Suprapubic skin (tissue), 4 donors: ENCODE data around the gene MDK. TPM values are rescaled to one million over a fixed set of nuclear protein-coding genes. Genes with fewer than 3 reads are reported as not detected.

ENCODE experiments used
- DNase-seq, 2 donors: peaks; one replicate each; pipeline ENCODE4 v3.0.0-alpha.2; 2019; ENCODE audit warnings: low spot score in 2 of 2
- H3K27ac ChIP-seq: fragments of 200-600 bp; sonication (generic); one replicate; pipeline ENCODE4 v1.5.1; 2019
- H3K27me3 ChIP-seq: fragments of 200-600 bp; sonication (generic); one replicate; pipeline ENCODE4 v1.5.1; 2019
- H3K36me3 ChIP-seq: fragments of 200-600 bp; sonication (generic); one replicate; pipeline ENCODE4 v1.5.1; 2019
- H3K4me1 ChIP-seq: fragments of 200-600 bp; sonication (generic); one replicate; pipeline ENCODE4 v1.5.1; 2019
- H3K4me3 ChIP-seq: fragments of 200-600 bp; sonication (generic); one replicate; pipeline ENCODE4 v1.5.1; 2019; ENCODE audit warnings: mild to moderate bottlenecking
- H3K9me3 ChIP-seq: fragments of 200-600 bp; sonication (generic); one replicate; pipeline ENCODE4 v1.5.1; 2019
- EP300 ChIP-seq: sonication (generic); formaldehyde crosslinking; IDR thresholded peaks from one replicate; pipeline ENCODE4 v1.6.1; 2017; ENCODE audit warnings: antibody characterized with exemption
- POLR2A ChIP-seq, 2 donors: fragments of 450-650 bp; IDR thresholded peaks; one replicate each; pipeline ENCODE4 v1.6.1; 2017; ENCODE audit warnings: antibody characterized with exemption in 2 of 2, mild to moderate bottlenecking in 2 of 2, moderate library complexity in 2 of 2
- POLR2AphosphoS5 ChIP-seq, 3 donors: sonication (generic); formaldehyde crosslinking; IDR thresholded peaks; one replicate each; pipeline ENCODE4 v1.6.1; 2017; ENCODE audit warnings: antibody characterized with exemption in 3 of 3
- WGBS: methylation state at CpG from one replicate; pipeline ENCODE4 v1.1.5; 2018; 5-methylcytosine and 5-hydroxymethylcytosine counted together
- total RNA-seq, 4 donors: library from RNA; depleted of rRNA; stranded (reverse); fragments of >200 nt; gene quantifications; one replicate each; pipeline ENCODE4 v1.1.0, GENCODE V29; 2016
- TF ChIP-seq, protein P1 (sequence below), 2 donors: fragments of 200-600 bp in 1 of 2; fragments of 450-650 bp in 1 of 2; sonication (generic) in 1 of 2; IDR thresholded peaks; one replicate each; pipeline ENCODE4 v1.5.1; 2016 to 2019; ENCODE audit warnings: antibody characterized with exemption in 2 of 2, mild to moderate bottlenecking in 1 of 2, moderate library complexity in 1 of 2

The MDK gene
- total RNA-seq, 4 donors from 2014 or later, result 9.1 to 22.6 (median 13.9) TPM

DNA sequence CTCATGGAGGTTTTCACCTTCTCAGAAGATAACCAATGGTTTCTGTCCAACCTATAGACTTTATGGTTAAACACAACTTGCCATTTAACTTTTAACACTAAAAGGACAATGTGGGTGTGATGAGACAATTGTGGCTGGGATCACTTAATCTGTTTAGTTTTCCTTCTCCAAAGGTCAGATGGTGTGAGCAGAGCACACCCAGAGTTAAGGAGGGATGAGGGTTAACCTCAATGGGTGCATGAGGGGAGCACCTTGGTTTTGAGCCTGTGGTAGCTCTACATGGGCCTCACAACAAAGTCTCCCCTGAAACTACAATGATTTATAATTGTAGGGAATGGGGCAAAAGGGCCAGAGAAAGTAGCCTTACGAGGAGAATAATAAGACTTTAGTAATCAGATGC is 39.0 kb downstream of the MDK start:
- WGBS, result 92% methylated on average over 1 of the region's 1 CpG
- DNase-seq, result no peak
- H3K36me3 ChIP-seq, result peaks cover 43% of the 10 kb centered on the region

DNA sequence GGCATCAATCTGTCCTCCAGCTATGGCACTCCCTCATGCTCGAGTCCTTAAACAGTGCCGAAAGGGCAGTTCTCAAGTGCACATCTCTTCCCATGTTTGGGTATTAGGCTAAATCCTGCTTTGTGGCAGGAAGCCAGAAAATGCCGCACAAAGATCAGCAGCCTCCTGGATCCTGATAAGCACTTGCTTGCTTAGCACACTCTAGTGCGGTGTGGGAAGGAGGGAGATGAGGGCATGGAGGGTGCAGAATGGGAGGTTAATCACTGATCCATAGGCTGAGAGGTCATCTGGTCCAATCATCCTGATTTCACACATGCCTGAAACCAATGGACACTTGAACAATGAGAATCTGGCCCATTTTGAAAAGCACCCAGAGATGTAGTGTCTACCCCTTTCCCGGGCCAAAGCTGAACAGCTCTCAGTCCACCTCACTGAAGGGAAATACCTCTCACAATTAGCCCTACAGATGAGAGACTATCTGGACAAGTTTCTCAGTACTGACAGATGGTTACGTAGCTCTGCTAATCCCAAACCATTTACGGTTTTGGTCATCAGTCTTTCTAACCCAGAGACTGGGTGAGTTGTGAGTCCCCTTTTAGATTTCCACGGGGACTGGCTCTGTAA is 39.9 kb downstream of the MDK start:
- H3K36me3 ChIP-seq, result peaks cover 35% of the 10 kb centered on the region

More for the DNA sequence above, 39.0 kb downstream of the MDK start:
- no peak overlapping the region for H3K27ac ChIP-seq
- TF ChIP-seq, protein P1, sequence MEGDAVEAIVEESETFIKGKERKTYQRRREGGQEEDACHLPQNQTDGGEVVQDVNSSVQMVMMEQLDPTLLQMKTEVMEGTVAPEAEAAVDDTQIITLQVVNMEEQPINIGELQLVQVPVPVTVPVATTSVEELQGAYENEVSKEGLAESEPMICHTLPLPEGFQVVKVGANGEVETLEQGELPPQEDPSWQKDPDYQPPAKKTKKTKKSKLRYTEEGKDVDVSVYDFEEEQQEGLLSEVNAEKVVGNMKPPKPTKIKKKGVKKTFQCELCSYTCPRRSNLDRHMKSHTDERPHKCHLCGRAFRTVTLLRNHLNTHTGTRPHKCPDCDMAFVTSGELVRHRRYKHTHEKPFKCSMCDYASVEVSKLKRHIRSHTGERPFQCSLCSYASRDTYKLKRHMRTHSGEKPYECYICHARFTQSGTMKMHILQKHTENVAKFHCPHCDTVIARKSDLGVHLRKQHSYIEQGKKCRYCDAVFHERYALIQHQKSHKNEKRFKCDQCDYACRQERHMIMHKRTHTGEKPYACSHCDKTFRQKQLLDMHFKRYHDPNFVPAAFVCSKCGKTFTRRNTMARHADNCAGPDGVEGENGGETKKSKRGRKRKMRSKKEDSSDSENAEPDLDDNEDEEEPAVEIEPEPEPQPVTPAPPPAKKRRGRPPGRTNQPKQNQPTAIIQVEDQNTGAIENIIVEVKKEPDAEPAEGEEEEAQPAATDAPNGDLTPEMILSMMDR (IDR thresholded peaks at IDR 0.05), result no peak
- TF ChIP-seq POLR2AphosphoS5 (IDR thresholded peaks at IDR 0.05) (no peak), EP300 (no peak), POLR2A (IDR thresholded peaks at IDR 0.05) (no peak)
- H3K4me3 ChIP-seq, result no peak overlapping the region
- no peaks in the 10 kb centered on the region for H3K9me3 ChIP-seq
- no peaks in the 10 kb centered on the region for H3K4me1 ChIP-seq
- no peaks in the 10 kb centered on the region for H3K27me3 ChIP-seq

GRCh38 chr11:46422588-46422987 is 41.1 kb downstream of the MDK start:
- H3K27ac ChIP-seq, result no peak overlapping the region
- H3K9me3 ChIP-seq, result no peaks in the 10 kb centered on the region
- peaks cover 30% of the 10 kb centered on the region for H3K36me3 ChIP-seq
- WGBS, result 85% methylated on average over 7 of the region's 7 CpGs
- no peak overlapping the region for H3K4me3 ChIP-seq
- TF ChIP-seq, protein P1 (IDR thresholded peaks at IDR 0.05), result no peak
- TF ChIP-seq POLR2AphosphoS5 (IDR thresholded peaks at IDR 0.05) (no peak), POLR2A (IDR thresholded peaks at IDR 0.05) (no peak), EP300 (no peak)
- no peaks in the 10 kb centered on the region for H3K27me3 ChIP-seq
- DNase-seq, result no peak
- no peaks in the 10 kb centered on the region for H3K4me1 ChIP-seq

More for the DNA sequence above, 39.9 kb downstream of the MDK start:
- Histone ChIP-seq H3K4me3 (no peak overlapping the region), H3K4me1 (no peaks in the 10 kb centered on the region), H3K27ac (no peak overlapping the region), H3K9me3 (no peaks in the 10 kb centered on the region), H3K27me3 (no peaks in the 10 kb centered on the region)
- TF ChIP-seq POLR2A (IDR thresholded peaks at IDR 0.05), result no peak
- TF ChIP-seq, protein P1 (IDR thresholded peaks at IDR 0.05), result no peak
- TF ChIP-seq EP300, result no peak
- TF ChIP-seq POLR2AphosphoS5 (IDR thresholded peaks at IDR 0.05), result no peak
- 95% methylated on average over 8 of the region's 8 CpGs for WGBS
- DNase-seq, result no peak

- 75% methylated on average over 4 of the region's 4 CpGs for WGBS
- Histone ChIP-seq H3K27me3 (no peaks in the 10 kb centered on the region), H3K9me3 (no peaks in the 10 kb centered on the region), H3K4me1 (no peaks in the 10 kb centered on the region), H3K4me3 (no peak overlapping the region), H3K27ac (no peak overlapping the region), H3K36me3 (peaks cover 27% of the 10 kb centered on the region)
- no peak for DNase-seq
- no peak for TF ChIP-seq EP300
- TF ChIP-seq POLR2AphosphoS5 (IDR thresholded peaks at IDR 0.05), result no peak
- TF ChIP-seq, protein P1 (IDR thresholded peaks at IDR 0.05), result no peak
- no peak for TF ChIP-seq POLR2A (IDR thresholded peaks at IDR 0.05)
Measured at GRCh38 chr11:46426233-46426991, 44.9 kb downstream of the MDK start.

- no peak for TF ChIP-seq POLR2AphosphoS5 (IDR thresholded peaks at IDR 0.05)
- TF ChIP-seq, protein P1 (IDR thresholded peaks at IDR 0.05), result no peak
- TF ChIP-seq EP300, result no peak
- no peak for TF ChIP-seq POLR2A (IDR thresholded peaks at IDR 0.05)
- H3K27me3 ChIP-seq, result no peaks in the 10 kb centered on the region
- WGBS, result 88% methylated on average over 9 of the region's 9 CpGs
- no peaks in the 10 kb centered on the region for H3K9me3 ChIP-seq
- H3K4me1 ChIP-seq, result no peaks in the 10 kb centered on the region
- no peak for DNase-seq
- peaks cover 29% of the 10 kb centered on the region for H3K36me3 ChIP-seq
- no peak overlapping the region for H3K27ac ChIP-seq
- no peak overlapping the region for H3K4me3 ChIP-seq
Measured at GRCh38 chr11:46427364-46427763, 45.9 kb downstream of the MDK start.
